ENCODE data around the gene URB2. TPM values are rescaled to one million over a fixed set of nuclear protein-coding genes. Genes with fewer than 3 reads are reported as not detected.

Gene URB2
- total and polyA plus RNA-seq, 10 of the 15 experiments (the other 5 are each of a cell fraction or from before 2014, with no cell fraction given) = 2.7 to 24.0 (median 16.9) TPM

GRCh38 chr1:229693129-229693900 is 67.3 kb downstream of the URB2 start:
- intact Hi-C loops (cut with micrococcal nuclease; ENCODE audit: unreplicated experiment) = no loop called here

More at GRCh38 chr1:229693129-229693900, 67.3 kb downstream of the URB2 start:
- Histone ChIP-seq H3K27ac (ENCODE audit: control insufficient read depth, insufficient read depth) (no peak overlapping the region), H2AFZ (ENCODE audit: control insufficient read depth, low read depth, low read length) (no peak overlapping the region), H3K4me3 (no peak overlapping the region), H3K9ac (ENCODE audit: control insufficient read depth, insufficient read depth, low read length) (no peak overlapping the region), H3K9me3 (replicated peaks; ENCODE audit: control insufficient read depth, insufficient read depth, low read length) (no peaks in the 10 kb centered on the region; the same call in 2 of the 3 replicates), H3K79me2 (ENCODE audit: control insufficient read depth, insufficient read depth, low read length) (no peaks in the 10 kb centered on the region), H3K36me3 (ENCODE audit: control insufficient read depth in 2 of 2, insufficient read depth in 2 of 2, low read length in 1 of 2) (no peaks in the 10 kb centered on the region), H3K4me1 (ENCODE audit: control insufficient read depth, insufficient read depth, low read length) (peaks cover 10% of the 10 kb centered on the region), H4K20me1 (ENCODE audit: control insufficient read depth, insufficient read depth) (no peaks in the 10 kb centered on the region), H3K4me2 (ENCODE audit: control insufficient read depth, insufficient read depth) (no peak overlapping the region), H3K27me3 (replicated peaks in 1 of 2; ENCODE audit: control insufficient read depth in 2 of 2, insufficient read depth in 2 of 2, low read length in 1 of 2) (no peaks in the 10 kb centered on the region)
- 57% methylated on average over 10 of the region's 10 CpGs for WGBS (ENCODE audit: insufficient coverage, insufficient replicate concordance, low lambda C conversion rate, missing lambda C conversion rate)
- ATAC-seq = no peak
- no TSS peak for BruUV-seq (replicated peaks)
- FAIRE-seq = no peak
- POLR2A ChIA-PET = no interaction called here
- TF ChIP-seq E4F1 (IDR thresholded peaks at IDR 0.05; ENCODE audit: borderline replicate concordance, partially characterized antibody) (no peak), NRF1 (conservative IDR thresholded peaks at IDR 0.05; ENCODE audit: low read depth, low read length) (no peak), NFYB (IDR thresholded peaks at IDR 0.05; ENCODE audit: insufficient read depth, low read depth, low read length) (no peak), NFXL1 (IDR thresholded peaks at IDR 0.05; ENCODE audit: borderline replicate concordance) (no peak), ZNF207 (IDR thresholded peaks at IDR 0.05; ENCODE audit: borderline replicate concordance) (no peak), MAX (IDR thresholded peaks at IDR 0.05; ENCODE audit: low read depth, low read length) (no peak), EP300 (IDR thresholded peaks at IDR 0.05; ENCODE audit: borderline replicate concordance in 1 of 2, control insufficient read depth in 1 of 2, low read depth in 2 of 2, low read length in 2 of 2) (no peak), ZBTB4 (CRISPR knock-in tag; IDR thresholded peaks at IDR 0.05) (no peak), NBN (IDR thresholded peaks at IDR 0.05) (no peak)
- no peak for DNase-seq (ENCODE audit: low read depth, low spot score)
- SMC1A ChIA-PET (ENCODE audit: uncharacterized antibody, unreplicated experiment) = interaction anchor here (0.5 kb wide), 1 partner anchor 147 kb away, joined by 3 read pairs; no protein-coding TSS in a partner anchor
- in situ Hi-C loops (cut with MboI) = no loop called here
- RAD21 ChIA-PET (ENCODE audit: unreplicated experiment) = no interaction called here
- CTCF ChIA-PET = interaction anchor here (1.4 kb wide), 1 partner anchor 618 kb away, joined by 4 read pairs; no protein-coding TSS in a partner anchor

All from GM12878 (cell line).